Posterior cingulate gyrus (tissue), 11 donors: ENCODE results near the gene PAPPA2.
"Not testable (repeated sequence)": the region's sequence is repeated elsewhere in the genome, so short reads cannot be mapped to it uniquely, and the experiment has no call there.

Source experiments
- DNase-seq, 10 donors: peaks; one replicate each; pipeline versions ENCODE4 v3.0.0 to v3.0.0-alpha.2; 2020 to 2021; ENCODE audit warnings: mixed read lengths in 3 of 10
- intact Hi-C: fragments of 100-400 bp; cut with DNase I; formaldehyde crosslinking; loops from one replicate; pipeline ENCODE4 v1.15.1; 2023

PAPPA2 gene

DNA sequence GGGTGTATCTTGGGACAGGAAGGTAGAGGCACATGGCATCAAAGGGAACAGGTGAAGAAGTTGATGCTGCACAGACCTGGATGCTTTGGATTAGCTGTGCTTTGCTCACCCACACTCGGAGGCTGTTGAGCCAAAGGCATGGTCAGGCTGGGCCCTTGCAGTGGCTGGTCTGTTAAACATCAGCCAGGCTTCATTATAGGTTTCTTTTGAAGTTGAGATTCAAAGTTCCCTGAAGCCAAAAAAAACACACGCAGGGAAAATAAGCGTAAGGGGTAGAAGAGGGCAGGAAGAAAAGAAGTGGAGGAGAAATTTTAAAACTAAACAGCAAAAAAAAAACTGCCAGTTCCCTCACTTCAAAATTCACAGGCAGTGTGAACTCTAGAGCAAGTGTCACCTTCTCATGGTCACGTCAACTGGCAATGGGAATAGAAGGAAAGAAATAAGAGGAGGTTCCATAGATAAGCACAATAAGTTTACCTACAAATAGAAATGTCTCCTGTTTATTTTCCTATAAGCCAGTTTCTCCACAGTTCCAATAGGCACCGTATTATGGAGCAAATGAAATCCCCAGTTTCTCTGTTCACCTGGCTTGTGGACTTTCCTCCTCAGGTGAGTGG is 139.5 kb downstream of the PAPPA2 start:
- intact Hi-C loops = no loop called here
- no peak for DNase-seq

DNA sequence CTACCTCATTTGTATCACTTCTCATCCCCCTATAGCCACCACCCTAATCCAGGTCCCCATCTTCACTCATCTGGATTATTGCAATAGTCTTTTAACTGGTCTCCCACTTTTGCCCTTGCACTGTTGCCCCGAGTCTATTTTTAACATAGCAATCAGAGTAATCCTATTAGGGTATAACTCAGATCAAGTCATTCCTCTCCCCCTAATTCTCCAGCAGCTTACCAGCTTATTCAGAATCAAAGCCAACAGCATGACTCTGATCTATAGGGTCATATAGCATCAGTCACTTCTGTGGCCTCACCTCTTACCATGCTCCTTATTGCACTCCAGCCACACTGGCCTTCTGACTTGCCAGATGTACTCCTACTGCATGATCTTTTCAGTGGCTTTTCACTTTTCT is 140.7 kb downstream of the PAPPA2 start:
- intact Hi-C loops = no loop called here

DNA sequence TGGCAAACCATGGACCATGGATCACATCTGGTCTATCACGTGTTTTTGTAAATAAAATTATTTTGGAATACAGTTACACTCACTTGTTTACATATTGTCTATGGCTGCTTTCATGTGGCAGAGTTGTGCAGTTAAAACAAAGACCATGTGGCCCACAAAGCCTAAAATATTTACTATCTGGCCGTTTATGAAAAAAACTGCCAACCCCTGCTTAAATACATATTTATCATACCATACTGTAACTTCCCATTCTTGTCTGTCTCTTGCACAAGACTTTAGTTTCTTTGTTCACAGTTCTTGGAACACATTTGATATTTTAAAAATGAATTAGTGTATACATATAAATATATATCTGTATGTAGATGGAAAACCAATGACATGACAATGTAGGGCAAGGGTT is 141.5 kb downstream of the PAPPA2 start:
- intact Hi-C loops = no loop called here
- no peak for DNase-seq

More for the DNA sequence above, 140.7 kb downstream of the PAPPA2 start:
- DNase-seq = no peak

DNA sequence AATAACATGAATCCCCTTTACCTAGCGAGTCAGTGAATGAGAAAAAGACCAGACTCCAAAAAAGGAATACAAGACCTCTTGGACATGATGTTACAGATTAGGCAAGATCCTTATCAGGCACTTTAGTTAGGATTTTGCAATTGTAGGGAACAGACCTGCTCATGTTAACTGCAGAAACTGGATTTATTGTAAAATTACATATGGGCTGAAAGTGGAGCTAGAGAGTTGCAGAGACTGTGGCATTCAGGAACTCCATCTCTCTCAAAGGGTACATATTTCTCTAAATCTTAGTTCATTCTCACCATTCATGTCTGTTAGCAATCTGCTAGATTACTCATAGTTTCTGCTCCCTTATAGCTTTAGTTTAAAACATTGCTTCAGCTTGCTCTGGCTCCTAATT is 142.2 kb downstream of the PAPPA2 start:
- intact Hi-C loops = no loop called here
- no peak for DNase-seq

DNA sequence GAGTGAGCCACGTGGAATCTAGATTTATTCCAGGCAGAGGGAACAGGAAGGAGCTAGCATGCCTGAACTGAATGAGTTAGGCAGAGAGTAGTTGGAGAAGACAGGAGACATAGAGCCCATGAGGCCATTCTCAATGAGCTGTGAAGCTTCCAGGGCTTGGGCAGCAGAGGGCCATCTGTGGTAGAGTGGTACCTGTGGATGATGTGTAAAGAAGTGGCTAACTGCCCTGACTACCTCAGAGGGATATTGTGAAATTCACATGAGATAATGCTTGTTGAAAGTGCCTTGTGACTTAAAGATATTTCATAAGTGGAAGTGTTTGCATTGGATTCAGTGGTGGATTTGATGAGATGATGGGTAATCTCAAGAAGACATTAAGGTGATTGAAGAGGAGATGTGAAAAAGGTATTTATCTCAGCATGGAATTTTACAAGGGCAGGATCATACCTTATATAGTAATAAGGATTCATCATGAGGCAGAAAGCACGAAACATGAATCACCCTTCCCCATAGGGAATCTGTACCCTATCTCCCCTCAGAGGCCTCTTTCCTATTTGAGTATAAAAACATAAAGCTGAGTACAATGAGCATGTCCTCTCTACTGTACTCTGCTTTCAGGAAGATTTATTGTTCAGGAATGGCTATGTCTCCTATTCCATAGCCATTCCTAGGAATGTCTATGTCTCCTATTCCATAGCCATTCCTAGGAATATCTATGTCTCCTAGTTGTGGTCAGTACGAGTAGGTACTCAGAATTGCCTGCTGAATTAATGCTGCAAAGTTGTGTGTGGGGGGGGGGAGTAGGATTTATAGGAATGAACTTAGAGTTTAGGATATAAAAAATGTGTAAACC is 146.8 kb downstream of the PAPPA2 start:
- intact Hi-C loops = no loop called here
- DNase-seq = no peak

DNA sequence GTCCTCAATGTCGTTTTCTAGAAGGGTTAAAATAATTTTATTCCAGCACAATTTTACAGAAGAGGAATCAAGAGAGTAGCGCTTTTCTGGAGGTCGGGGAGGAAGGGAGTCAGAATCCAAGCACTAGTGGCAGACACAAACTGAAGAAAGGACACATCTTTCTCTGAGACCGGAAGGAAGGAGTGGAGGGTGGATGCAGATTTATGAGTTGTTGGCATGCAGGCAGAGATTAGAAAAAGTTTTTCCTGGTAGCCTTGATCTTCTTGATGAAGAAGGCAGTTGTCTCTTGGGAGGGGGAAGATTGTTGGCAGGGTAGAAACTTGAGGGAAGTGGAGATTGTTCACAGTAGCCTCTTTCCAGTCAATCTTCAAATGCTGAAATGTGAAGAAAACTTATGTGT is 149.8 kb downstream of the PAPPA2 start:
- DNase-seq = no peak
- intact Hi-C loops = no loop called here

DNA sequence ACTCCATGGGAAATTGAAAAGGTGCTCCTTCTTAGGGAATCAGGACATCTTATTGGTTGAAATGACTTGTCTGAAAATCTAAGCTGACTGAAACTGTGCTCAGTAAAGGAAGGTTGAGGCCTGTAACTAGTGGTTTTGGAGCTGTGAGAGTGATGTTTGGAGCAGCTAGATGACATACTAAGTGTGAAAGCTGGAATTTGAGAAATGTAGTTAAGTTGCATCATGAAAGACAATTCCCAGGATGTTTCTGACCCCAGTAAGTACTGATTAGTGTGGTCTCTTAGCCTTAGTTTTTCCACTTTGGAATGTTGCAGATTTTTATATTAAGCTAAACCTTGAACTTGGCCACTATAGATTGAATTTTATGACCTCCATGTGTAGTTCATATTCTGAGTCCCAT is 154.9 kb downstream of the PAPPA2 start:
- DNase-seq = no peak
- intact Hi-C loops = no loop called here

DNA sequence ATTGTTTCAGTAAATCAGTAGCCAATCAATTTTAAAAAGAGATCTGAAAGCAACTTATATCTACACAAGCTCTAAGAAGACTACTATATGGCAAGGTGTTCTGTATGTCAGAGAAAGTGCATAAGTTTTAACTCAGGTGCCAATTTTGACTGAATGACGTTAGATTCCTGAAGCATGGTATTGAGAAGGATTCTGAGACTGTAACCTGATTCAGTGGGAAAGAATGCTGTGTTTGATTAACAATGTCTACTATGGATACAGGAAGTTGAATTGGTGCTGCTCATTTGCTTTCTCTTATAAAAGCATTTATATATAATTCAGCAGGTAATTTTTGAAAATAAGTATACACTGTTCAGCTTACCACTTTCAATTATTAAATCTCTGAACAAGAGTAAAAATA is 156.3 kb downstream of the PAPPA2 start:
- no peak for DNase-seq
- intact Hi-C loops = no loop called here

DNA sequence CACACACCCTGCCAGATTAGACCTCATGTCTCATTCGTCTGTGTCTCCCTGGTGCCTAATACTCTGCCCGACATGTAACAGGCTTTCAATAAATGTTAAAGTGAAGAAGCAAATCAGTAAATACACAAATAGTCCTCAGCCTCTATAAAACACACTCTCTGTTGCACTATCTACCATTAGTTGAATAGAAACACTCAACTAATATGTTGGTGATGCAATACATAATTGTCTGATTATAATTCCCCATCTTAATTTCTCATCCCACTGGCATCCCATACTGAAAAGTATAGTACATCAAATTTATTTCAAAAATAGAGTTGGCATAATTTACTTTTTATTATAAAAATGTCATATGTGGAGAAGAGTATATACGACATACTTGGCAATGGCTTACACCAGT is 162.4 kb downstream of the PAPPA2 start:
- intact Hi-C loops = no loop called here
- DNase-seq = no peak

DNA sequence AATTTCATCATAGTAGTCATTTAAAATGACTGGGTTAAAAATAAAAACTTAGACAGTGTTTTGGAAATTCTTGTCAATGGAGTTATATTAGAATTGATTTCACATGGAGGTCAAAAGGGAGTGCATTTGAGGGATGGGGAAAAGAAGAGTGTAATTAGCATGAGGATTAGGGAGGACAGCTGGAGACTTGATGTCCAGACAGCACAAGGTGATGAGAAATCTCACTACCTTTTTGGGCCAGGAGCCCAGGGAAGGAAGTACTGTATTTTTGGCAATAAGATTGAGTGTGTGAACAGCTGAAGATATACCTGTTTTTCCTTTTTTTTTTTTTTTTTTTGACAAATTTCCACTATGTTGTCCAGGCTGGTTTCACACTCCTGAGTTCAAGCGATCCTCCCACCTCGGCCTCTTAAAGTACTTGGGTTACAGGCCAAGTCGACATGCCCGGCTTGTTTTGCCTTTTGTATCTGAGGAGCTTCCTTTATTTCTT is 163.6 kb downstream of the PAPPA2 start:
- no peak for DNase-seq
- intact Hi-C loops = no loop called here

DNA sequence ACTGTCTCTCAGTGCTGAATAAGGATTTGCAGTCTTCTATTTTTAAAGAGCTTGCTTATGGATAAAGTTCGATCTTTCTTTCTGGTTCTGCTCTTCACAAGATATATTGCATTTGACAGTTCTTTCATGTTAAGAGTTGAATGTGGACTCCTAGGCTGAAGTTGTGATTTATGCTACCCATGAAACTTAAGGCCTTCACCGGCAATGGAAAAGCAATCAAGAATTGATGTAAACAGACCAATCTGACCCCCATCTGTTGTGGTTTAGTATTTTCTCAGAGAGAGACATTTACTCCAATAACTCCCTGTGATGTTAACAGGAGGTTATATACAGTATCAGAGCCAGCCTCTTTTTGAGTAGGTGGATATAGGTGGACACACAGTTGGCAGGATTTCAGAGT is 165.8 kb downstream of the PAPPA2 start:
- DNase-seq = no peak
- intact Hi-C loops = no loop called here

DNA sequence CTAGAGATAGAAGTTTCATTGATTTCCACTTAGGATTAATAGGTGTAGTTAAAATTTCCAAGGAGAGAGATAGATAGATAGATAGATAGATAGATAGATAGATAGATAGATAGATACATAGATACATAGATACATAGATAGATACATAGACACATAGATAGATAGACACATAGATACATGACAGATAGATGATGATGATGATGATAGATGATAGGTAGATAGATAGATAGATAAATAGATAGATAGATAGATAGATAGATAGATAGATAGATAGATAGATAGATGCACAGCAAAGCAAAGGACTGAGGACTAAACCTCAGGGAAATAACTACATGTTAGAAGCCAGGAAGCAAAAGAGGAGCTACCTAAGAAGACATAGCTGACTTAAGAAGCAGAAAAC is 171.8 kb downstream of the PAPPA2 start:
- intact Hi-C loops, DNase-seq: not testable (repeated sequence)

DNA sequence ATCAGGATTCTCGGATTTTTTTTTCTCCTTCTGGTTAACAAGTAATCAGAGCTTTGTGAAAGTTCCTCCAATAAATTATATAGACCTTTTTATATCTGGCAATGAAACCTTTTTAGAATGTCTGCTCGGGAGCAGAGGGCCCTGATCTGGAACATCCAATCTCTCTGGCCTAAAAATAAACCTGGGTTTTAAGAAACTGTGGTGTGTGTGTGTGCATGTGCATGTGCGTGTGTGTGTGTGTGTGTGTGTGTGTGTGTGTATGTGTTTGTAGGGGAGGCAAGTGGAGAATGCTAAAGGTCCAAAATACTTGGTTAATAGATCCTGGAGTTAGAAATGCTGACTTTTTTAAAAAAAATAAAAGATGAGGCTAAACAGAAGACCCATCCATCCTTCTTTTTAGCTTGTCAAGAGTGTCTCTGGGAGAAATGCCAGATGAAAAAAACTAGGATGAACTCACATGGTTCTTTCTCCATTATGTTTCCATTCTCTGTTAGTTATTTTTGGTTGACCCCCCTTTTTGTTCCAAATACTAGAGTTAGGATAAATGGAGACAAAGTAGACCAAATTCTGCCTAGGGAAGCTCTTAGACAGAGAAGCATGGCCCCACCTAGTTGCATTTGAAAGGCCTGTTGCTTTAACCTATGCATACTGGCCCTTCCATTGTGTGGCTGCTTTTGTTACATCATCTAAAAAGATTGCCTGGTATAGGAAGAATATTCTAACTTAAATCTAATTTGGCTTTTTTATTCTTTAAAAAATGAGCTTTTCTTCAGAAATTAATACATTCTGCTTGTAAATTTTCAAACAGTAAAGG is 175.9 kb downstream of the PAPPA2 start:
- DNase-seq = no peak
- intact Hi-C loops = no loop called here

DNA sequence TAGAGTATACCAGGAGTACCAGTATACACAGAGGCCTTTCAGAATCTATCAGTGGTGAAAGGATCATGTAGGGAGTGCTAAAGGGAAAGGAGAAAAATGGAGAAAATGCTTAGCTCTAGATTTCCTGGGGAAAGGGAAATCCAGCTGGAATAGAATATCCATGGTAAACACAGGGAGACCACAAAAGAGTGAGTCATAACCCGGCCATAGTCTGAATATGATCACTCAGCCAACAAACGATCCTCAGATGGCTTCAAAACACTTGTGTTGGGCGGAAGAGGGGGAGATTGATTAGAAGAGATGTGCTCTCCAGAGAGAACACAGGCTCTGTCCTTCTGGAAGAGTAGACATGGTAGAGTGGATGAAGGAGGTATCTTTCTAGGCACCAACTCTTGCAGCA is 180.6 kb downstream of the PAPPA2 start:
- intact Hi-C loops = no loop called here

DNA sequence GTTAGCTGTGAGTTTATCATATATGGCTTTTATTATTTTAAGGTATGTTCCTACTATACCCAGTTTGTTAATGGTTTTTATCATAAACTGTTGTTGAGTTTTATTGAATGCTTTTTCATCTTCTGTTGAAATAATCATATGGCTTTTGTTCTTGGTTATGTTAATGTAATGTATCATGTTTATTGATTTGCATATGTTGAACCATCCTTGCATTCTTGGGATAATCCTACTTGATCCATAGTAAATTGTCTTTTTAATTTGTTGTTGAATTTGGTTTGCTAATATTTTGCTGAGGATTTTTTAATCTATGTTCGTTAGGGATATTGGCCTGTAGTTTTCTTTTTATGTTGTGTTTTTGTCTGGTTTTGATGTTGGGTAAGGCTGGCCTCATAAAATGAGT is 185.6 kb downstream of the PAPPA2 start:
- DNase-seq = no peak
- intact Hi-C loops = no loop called here

More for the DNA sequence above, 180.6 kb downstream of the PAPPA2 start:
- no peak for DNase-seq

DNA sequence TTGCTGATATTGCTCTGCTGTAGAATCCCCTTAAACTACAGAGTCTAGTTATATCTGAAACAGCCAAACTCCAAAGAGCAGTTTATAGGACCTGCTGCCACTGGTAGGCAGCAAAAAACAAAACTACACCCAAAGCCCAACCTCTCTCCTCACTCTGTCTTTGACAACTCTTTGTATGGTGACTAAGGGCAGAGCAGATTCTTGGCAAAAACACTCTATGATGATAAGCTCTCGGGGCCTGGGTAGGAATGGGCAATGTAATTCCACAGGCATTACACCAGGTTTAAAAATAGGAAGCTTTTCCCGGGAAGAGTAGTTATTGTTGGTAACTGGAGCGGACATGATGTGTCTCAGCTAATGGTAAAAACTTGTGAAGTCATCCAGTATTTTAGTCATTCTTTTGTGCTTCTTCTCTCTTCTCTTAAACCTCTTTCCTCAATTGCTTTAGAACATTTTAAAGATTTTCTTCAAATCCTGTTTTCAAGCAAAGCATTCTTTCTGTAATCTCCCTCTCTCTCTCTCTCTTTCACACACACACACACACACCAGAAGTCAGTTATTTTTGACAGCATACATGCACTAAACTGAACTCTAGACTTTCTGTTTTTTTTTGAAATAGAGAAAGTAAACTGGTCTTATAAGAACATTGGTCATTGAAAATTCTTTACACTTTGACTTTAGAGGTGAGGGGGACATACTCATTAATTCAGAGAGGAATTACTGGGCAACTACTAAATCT is 193.5 kb downstream of the PAPPA2 start:
- intact Hi-C loops = no loop called here
- no peak for DNase-seq

DNA sequence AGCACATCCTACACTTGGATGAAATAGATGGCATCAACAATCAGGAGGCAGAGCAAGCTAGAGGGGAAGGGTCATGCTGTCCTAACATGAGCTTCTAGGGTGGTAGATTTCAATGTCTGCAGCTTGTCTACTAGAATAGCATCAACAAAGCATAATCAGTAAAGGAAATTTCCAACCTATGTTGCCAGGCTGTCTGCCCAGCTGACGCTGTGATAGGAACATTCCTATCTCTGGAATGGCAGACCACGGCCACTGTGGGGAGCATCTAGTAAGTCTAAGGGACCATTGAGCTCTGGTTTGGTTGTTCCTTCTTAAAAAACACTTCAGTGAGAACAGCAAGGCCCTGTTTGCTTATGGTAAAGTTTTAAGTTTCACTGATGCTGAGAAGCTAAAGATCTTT is 206.8 kb downstream of the PAPPA2 start:
- no peak for DNase-seq
- intact Hi-C loops = no loop called here

DNA sequence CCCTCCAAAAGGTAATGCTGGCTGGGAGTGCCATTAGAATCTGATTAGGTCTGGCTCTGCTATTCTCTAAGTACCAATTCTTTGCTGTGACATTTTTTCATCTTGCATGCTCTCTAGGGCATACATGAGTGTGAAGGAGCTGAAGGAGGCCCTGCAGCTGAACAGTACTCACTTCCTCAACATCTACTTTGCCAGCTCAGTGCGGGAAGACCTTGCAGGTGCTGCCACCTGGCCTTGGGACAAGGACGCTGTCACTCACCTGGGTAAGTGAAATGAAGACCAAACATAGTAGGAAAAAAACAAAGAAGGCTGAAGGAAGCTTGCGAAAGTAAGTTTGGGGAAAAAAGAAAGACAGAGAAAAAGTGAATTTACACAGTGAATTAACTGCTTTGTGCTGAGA is 207.9 kb downstream of the PAPPA2 start:
- DNase-seq = no peak
- intact Hi-C loops = no loop called here

DNA sequence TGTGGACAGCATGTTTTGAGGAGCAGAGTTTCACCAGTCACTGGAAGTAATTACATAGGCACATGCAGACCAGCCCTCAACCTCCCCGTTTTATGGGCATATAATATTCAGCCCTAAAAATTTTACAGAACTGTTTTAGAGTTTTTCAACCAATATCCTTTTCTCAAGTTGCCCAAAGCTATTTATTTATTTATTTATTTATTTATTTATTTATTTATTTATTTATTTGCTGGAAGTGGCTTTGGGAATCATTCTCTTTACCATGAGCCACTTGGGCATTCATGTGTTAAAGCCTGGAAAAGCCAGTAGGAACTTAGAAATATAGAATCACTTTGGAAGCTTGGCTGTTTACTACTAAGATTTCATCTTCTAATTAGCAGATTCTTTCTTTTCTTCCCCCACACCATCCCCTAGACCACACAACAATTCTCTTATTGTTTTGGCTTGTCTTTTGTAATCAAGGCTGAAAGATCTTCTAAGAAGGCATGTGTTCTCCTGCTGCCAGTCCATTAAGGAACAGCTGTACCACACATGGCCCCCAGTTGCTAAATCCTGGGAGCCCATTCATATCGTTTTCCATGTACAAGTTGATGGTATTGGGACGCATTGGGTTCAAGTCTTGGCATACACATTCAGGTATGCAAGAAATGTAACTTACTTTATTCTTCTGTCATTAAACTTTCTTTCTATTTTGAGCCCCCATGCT is 220.0 kb downstream of the PAPPA2 start:
- no peak for DNase-seq
- intact Hi-C loops = no loop called here
